GM18907 (cell line): Measurements from ENCODE around the gene STIP1.
A peak's percentile ranks its signal among the peaks of the same experiment; 100 is the strongest.

Experiments used
- ATAC-seq: cut with Tn5 transposase; IDR thresholded peaks from one replicate; pipeline ENCODE4 v1.9.1; 2021; ENCODE audit warnings: mild to moderate bottlenecking, moderate library complexity; ENCODE audit not compliant: unreplicated experiment

STIP1 gene

GRCh38 chr11:64196626-64197025 is 10.7 kb downstream of the STIP1 start:
- ATAC-seq: no peak

DNA sequence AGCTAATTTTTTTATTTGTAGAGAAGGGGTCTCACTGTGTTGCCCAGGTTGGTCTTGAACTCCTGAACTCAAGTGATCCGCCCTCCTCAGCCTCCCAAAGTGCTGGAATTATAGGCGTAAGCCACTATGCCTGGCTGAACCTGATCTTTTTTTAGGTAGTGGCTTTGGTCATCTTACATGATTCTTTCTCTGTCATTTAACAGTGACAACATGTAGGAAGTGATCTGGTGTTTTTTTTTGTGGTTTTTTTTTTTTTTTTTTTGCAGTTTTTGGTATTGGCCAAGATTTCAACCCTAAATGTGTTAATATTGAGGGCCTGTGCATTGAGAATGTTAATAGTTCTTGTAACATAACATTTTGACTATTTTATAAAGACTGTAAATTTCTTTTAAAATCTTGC is 12.5 kb downstream of the STIP1 start:
- ATAC-seq: no peak

- no peak for ATAC-seq
Measured at GRCh38 chr11:64201543-64201942, 15.6 kb downstream of the STIP1 start.

DNA sequence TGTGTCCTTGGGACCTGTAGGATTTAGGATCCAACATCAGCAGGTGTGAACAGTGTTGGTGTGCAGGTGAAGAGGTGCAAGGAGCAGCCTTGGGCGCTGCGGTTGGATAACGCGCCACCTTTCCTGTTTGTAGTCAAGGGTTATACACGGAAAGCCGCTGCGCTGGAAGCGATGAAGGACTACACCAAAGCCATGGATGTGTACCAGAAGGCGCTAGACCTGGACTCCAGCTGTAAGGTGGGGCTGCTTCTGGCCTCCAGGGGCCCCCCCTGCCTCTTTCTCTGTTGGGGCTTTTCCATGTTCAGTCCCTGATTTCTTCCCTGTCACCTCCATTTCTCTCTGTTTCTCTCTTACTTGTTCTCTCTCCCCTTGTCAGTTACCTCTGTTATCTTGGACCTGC is 17.0 kb downstream of the STIP1 start:
- no peak for ATAC-seq

DNA sequence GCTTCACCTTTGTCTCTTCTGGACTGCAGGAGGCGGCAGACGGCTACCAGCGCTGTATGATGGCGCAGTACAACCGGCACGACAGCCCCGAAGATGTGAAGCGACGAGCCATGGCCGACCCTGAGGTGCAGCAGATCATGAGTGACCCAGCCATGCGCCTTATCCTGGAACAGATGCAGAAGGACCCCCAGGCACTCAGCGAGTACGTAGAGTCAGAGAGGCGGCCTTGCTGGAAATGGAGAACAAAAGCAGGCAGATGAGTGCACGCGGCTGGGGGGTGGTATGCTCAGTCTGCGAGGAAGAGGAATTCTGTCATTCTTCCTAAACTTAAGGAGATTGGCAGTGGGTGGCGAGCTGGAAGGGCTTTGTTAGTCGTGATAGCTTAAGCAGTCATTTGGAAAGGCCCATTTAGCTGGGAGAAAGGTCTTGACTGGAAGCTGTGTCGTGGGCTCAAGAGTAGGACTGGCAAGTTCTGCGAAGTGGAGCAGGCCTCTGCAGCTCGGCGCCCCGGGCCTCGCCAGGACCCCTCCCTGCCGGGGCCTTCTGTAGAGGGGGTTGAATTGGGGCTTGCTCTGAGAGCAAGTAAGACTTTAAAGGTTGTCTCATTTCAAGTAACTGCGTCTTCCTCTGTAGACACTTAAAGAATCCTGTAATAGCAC is 17.6 kb downstream of the STIP1 start:
- no peak for ATAC-seq

DNA sequence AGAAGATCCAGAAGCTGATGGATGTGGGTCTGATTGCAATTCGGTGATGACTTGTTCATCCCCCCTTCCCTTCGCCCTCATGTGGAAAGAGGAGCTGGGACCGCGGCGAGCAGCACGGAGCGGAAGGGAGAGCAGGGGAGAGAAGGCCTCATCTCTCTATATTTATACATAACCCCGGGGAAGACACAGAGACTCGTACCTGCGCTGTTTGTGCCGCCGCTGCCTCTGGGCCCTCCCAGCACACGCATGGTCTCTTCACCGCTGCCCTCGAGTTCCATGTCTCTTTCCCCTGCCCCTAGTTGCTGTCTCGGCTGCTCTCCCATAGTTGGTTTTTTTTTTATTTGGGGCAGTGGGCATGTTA is 18.1 kb downstream of the STIP1 start:
- ATAC-seq: no peak

GRCh38 chr11:64204464-64204989 is 18.6 kb downstream of the STIP1 start:
- ATAC-seq: no peak

DNA sequence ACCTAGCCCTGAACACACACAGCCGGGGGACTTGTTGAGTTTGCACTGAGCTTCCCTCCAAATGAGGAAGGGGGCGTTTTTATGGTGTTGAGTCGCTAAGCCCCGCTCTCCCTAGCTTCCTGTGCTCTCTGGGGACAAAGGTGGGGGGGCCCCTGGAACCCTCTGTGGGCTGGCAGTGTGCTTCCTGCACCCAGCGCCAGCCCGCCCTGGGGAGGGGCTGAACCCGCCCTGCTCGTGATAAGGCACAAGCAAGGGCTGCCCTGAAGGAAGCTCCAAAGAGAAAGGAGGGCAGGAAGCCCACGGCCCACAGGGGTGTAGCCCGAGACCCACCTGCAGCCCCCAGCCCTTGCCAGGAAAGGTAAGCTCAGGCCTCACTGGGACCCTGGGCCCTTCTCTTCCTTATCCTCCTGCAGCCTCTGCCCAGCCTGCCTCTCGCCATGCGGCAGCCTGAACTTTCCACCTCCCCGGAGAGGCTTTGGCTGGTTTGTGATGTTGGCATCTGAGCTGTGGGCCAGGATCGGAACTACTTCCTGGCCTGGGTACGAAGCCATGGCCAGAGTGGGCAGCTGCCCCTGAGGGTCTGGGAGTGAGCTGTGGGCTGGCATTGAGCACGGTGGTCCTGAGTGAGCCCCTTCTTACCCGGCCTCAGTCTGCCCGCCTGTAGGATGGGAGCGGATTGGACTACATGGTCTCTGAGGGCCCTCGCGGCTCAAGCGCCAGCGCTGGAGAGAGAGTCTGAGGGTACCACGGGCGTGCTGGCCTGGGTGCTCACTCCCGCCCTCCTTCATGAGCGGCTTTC is 20.7 kb downstream of the STIP1 start, which contains the start of gene FERMT3:
FERMT3 (plus strand) TSS at position 265 of the 799 bp plus-strand sequence. CDS start 644 bp downstream, outside the sequence.
- ATAC-seq: peak; percentile 38

DNA sequence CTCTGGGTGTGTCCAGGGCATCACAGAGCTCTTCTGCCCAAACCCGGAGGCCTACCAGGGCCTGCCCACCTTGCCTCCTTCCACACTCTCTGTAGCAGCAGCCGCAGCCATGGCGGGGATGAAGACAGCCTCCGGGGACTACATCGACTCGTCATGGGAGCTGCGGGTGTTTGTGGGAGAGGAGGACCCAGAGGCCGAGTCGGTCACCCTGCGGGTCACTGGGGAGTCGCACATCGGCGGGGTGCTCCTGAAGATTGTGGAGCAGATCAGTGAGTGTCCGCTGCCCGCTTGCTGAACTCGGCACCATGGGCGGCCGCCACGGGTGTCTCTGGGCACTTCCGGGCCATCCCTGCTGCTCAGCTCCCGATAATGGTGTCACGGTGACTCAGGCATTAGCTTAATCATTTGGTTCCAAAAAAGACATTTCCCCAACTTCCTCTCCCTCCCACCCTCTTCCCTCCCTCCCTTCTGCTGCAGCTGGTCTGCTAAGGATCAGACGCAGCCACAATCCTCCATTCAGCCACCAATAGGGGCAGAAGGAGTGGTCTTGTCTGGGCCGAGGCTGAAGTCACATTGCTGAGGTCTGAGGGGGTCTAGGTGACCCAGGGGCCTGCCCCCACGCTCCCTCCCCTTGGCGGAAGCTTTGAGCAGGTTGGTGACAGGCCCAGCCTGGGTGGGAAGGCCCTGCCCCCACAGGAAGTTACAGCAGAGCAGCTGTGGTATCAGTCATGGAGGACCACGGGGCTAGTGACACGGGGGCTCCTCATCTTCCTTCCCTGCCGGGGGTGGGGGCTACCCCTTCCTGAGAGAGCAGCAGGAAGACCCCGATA is 21.5 kb downstream of the STIP1 start:
- peak; percentile 49 for ATAC-seq

DNA sequence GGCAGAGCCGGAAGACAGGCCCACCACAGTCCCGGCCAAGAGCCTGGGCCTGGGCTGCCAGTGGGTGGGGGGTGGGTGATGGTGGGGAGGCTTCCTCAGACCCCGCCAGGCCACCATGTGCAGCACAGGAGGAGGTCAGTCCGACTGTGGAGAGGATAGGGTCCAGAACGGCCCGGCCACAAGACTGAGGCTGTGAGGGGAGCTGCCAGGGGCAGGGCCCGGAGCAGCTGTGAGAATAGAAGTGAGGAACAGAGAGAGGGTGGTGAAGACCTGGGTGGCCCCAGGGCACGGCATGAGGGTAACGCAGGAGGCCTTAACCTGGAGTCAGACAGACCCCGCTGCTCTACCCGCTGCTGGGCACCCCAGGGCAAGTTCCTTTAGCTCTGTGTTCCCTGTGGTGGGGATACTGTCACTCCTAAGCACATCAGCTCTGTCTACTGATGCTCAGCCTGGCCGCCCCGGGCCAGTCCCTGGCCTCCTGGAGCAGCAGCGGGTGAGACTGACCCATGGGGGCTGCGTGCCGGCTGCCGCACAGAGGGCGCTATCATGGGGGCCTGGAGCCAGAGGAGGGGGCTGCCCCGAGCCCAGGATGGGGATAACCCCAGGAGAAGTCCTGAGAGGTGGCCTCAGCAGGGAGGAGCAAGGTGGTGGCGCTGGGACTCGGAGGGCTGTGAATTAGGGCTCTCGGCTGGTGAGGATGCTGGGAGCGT is 22.3 kb downstream of the STIP1 start:
- ATAC-seq: no peak

DNA sequence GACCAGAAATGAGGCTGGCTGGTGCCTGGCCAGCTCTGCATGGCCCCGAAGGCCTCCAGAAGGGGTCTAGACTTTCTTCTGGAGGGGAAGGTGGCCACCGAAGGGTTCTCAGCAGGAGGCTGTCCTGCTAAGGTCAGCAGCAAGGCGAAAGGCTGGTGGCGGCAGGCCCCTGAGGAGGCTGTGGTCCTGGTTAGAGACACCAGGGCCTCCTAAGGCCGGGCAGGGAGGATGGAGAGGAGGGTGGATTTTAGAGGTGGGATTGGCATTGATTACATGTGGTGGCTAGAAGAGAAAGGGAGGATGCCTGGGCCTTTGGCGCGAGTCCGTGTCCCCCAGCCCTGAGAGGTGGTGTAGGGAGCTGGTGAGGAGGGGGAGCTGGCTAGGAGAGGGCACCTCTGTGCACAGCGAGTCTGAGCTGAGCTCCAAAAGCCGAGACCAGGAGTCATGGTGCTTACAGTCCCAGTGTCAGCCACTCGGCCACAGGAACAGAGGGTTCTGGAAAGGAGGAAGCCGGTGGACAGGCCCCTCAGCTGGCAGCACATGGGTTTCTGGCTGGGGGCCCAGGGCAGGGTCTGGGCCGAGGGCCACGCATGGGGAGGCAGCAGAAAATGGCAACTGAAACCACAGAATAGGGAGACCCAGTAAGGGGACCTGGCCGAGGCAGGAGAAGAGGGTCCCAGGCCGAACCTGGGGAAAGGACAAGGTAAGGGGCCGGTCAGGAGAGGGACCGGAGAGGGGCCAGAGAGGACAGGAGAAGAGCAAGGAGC is 23.0 kb downstream of the STIP1 start:
- no peak for ATAC-seq

DNA sequence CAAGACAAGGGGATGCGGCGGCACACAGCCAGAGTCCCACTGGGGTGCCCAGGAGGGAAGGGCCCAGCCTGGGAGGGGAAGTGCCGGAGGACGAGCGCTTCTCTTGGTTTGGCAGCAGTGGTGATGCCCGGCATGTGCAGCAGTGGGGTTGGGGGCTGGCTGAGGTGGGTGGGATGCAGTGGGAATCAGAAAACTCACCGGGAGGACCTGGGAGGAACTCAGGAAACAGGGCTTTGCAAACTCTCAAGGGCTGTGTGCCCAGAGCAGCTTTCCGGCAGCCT is 23.5 kb downstream of the STIP1 start:
- no peak for ATAC-seq

GRCh38 chr11:64210301-64211020 is 24.5 kb downstream of the STIP1 start:
- no peak for ATAC-seq

DNA sequence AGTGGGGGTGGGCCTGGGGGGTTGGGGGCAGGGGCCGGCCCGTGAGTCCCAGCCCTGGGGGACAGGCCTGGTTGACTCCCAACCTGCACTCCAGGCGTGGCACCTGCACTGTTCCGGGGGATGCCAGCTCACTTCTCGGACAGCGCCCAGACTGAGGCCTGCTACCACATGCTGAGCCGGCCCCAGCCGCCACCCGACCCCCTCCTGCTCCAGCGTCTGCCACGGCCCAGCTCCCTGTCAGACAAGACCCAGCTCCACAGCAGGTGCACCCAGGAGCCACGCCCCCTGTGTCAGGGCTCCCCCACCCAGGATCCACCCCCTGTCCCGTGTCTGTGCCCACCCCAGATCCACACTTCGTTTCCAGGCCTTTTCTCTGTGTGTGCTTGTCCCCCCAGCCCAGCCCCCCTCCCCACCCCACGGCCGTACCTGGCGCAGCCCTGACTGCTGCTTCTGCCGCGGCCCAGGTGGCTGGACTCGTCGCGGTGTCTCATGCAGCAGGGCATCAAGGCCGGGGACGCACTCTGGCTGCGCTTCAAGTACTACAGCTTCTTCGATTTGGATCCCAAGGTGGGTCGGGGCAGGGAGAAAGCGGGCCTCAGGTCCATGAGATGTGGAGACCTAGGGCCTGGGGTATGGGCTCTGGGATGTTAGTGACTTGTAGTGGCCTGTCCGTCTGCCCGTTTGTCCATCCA is 25.4 kb downstream of the STIP1 start:
- no peak for ATAC-seq

GRCh38 chr11:64216879-64217278 is 30.9 kb downstream of the STIP1 start:
- ATAC-seq: no peak

DNA sequence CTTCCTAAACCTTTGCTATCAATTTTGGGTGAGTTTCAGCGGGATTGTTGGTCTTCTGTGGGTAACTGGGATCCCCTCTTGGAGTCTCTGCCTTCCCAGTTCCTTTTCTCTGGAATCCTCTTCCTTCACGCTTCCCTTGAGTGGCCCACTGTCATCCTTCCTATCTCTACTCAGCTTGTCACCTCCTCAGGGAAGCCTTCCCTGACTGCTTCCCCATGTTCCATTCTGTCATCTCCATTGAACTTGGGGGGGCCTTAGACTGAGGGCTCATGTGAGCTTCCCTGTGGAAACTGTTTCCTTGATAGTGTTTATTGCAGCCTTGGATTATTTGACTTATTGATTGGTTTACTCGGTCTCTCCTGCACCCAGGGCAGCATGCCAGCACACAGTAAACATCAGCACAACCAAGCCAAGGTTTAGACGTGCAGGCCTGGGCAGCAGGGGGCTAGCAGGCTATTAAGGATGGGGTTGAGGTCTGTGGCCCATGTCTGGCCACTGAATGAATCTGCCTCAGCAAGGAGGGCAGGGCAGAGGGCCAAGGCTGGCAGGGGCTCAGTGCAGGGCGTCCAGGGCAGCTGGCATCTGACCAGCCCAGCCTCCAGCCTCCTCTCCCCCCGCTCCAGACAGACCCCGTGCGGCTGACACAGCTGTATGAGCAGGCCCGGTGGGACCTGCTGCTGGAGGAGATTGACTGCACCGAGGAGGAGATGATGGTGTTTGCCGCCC is 32.8 kb downstream of the STIP1 start:
- no peak for ATAC-seq

DNA sequence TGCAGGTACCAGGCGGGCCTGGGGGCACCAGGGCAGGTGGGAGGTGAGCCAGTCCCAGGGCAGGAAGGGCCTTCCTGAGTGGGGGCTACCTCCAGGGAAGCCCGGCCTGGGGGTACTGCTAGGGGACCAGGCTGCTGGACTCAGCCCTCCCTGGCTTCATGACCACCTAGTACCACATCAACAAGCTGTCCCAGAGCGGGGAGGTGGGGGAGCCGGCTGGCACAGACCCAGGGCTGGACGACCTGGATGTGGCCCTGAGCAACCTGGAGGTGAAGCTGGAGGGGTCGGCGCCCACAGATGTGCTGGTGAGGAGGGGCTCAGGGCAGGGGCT is 33.3 kb downstream of the STIP1 start:
- ATAC-seq: no peak

DNA sequence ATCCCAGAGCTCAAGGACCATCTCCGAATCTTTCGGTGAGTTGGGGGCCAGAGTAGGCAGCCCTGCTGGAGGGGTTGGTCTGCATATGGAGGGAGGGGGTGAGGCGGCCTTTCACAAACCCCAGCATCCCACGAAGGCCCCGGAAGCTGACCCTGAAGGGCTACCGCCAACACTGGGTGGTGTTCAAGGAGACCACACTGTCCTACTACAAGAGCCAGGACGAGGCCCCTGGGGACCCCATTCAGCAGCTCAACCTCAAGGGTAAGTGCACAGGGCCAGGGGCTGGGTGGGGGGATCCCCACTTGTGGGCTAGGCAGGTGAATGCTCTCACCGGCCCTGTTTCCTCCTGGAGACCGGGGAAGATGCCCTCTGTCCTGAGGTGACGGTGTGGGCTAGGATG is 33.8 kb downstream of the STIP1 start:
- no peak for ATAC-seq
